Stimulated activated memory B cell treated with anti-CD40 and anti-IgM and Interleukin-4, amounts not matched to agents 10 μg/mL and 1 μg/mL and 100 μg/mL, for 72 hours (primary cell): ENCODE measurements around the gene OSBPL8.

Experiments used
- ATAC-seq: fragments of 150-1000 bp; cut with Tn5 transposase; 2 replicates; pipeline ENCODE4 v1.10.0; 2021
- H3K27ac Mint-ChIP-seq: one replicate; pipeline ENCODE4 v1.8.0; 2022; ENCODE audit warnings: mild to moderate bottlenecking, mixed read lengths
- H3K27me3 Mint-ChIP-seq: one replicate; pipeline ENCODE4 v1.8.0; 2022; ENCODE audit warnings: mixed read lengths
- H3K36me3 Mint-ChIP-seq: one replicate; pipeline ENCODE4 v1.8.0; 2022; ENCODE audit warnings: mixed read lengths
- H3K4me1 Mint-ChIP-seq: one replicate; pipeline ENCODE4 v1.8.0; 2022; ENCODE audit warnings: mixed read lengths
- H3K4me3 Mint-ChIP-seq: one replicate; pipeline ENCODE4 v1.8.0; 2022; ENCODE audit warnings: mild to moderate bottlenecking, moderate library complexity, mixed read lengths
- H3K9me3 Mint-ChIP-seq: one replicate; pipeline ENCODE4 v1.8.0; 2022; ENCODE audit warnings: mixed read lengths

The OSBPL8 gene

GRCh38 chr12:76544601-76545261, 14.8 kb downstream of the OSBPL8 start:
- H3K4me1 Mint-ChIP-seq = peaks cover 58% of the 10 kb centered on the region

GRCh38 chr12:76543813-76544347, 15.7 kb downstream of the OSBPL8 start:
- Mint-ChIP-seq H3K9me3 (no peaks in the 10 kb centered on the region), H3K4me3 (no peak overlapping the region), H3K27me3 (no peaks in the 10 kb centered on the region), H3K4me1 (peaks cover 53% of the 10 kb centered on the region), H3K36me3 (peaks cover 10% of the 10 kb centered on the region), H3K27ac (no peak overlapping the region)
- ATAC-seq = no peak

More at GRCh38 chr12:76544601-76545261, 14.8 kb downstream of the OSBPL8 start:
- no peak overlapping the region for H3K4me3 Mint-ChIP-seq
- peaks cover 16% of the 10 kb centered on the region for H3K36me3 Mint-ChIP-seq
- no peak for ATAC-seq
- no peaks in the 10 kb centered on the region for H3K27me3 Mint-ChIP-seq
- no peak overlapping the region for H3K27ac Mint-ChIP-seq
- H3K9me3 Mint-ChIP-seq = no peaks in the 10 kb centered on the region

GRCh38 chr12:76542908-76543307, 16.7 kb downstream of the OSBPL8 start:
- Mint-ChIP-seq H3K9me3 (no peaks in the 10 kb centered on the region), H3K4me1 (peaks cover 44% of the 10 kb centered on the region), H3K27ac (no peak overlapping the region), H3K27me3 (no peaks in the 10 kb centered on the region), H3K4me3 (no peak overlapping the region), H3K36me3 (peaks cover 6% of the 10 kb centered on the region)
- no peak for ATAC-seq

- no peak overlapping the region for H3K27ac Mint-ChIP-seq
- peaks cover 6% of the 10 kb centered on the region for H3K9me3 Mint-ChIP-seq
- no peaks in the 10 kb centered on the region for H3K27me3 Mint-ChIP-seq
- peaks cover 37% of the 10 kb centered on the region for H3K4me1 Mint-ChIP-seq
- ATAC-seq = no peak
- peaks cover 26% of the 10 kb centered on the region for H3K36me3 Mint-ChIP-seq
- no peak overlapping the region for H3K4me3 Mint-ChIP-seq
These were observed 19.8 kb downstream of the OSBPL8 start for GRCh38 chr12:76539727-76540126.

GRCh38 chr12:76537923-76538322, 21.6 kb downstream of the OSBPL8 start:
- Mint-ChIP-seq H3K4me1 (peaks cover 33% of the 10 kb centered on the region), H3K9me3 (peaks cover 6% of the 10 kb centered on the region), H3K36me3 (peaks cover 32% of the 10 kb centered on the region), H3K4me3 (no peak overlapping the region), H3K27me3 (no peaks in the 10 kb centered on the region), H3K27ac (no peak overlapping the region)
- no peak for ATAC-seq

GRCh38 chr12:76536546-76536945, 23.0 kb downstream of the OSBPL8 start:
- Mint-ChIP-seq H3K4me1 (peaks cover 23% of the 10 kb centered on the region), H3K4me3 (no peak overlapping the region), H3K36me3 (peaks cover 34% of the 10 kb centered on the region), H3K27ac (no peak overlapping the region), H3K27me3 (no peaks in the 10 kb centered on the region), H3K9me3 (peaks cover 6% of the 10 kb centered on the region)
- ATAC-seq = no peak

- no peak for ATAC-seq
- Mint-ChIP-seq H3K4me1 (peaks cover 36% of the 10 kb centered on the region), H3K36me3 (peaks cover 47% of the 10 kb centered on the region), H3K4me3 (no peak overlapping the region), H3K27me3 (no peaks in the 10 kb centered on the region), H3K27ac (no peak overlapping the region), H3K9me3 (peaks cover 14% of the 10 kb centered on the region)
These were observed 24.4 kb downstream of the OSBPL8 start for GRCh38 chr12:76535170-76535569.

- Mint-ChIP-seq H3K9me3 (peaks cover 14% of the 10 kb centered on the region), H3K27me3 (no peaks in the 10 kb centered on the region), H3K27ac (no peak overlapping the region), H3K4me1 (peaks cover 37% of the 10 kb centered on the region), H3K4me3 (no peak overlapping the region), H3K36me3 (peaks cover 49% of the 10 kb centered on the region)
- no peak for ATAC-seq
These were observed 26.2 kb downstream of the OSBPL8 start for GRCh38 chr12:76533331-76533730.

- Mint-ChIP-seq H3K9me3 (peaks cover 14% of the 10 kb centered on the region), H3K36me3 (peaks cover 49% of the 10 kb centered on the region), H3K4me1 (peaks cover 37% of the 10 kb centered on the region), H3K4me3 (no peak overlapping the region), H3K27ac (no peak overlapping the region), H3K27me3 (no peaks in the 10 kb centered on the region)
- ATAC-seq = no peak
These were observed 27.1 kb downstream of the OSBPL8 start for GRCh38 chr12:76532520-76532919.

GRCh38 chr12:76531056-76531455, 28.5 kb downstream of the OSBPL8 start:
- Mint-ChIP-seq H3K36me3 (peaks cover 36% of the 10 kb centered on the region), H3K27me3 (no peaks in the 10 kb centered on the region), H3K4me1 (peaks cover 31% of the 10 kb centered on the region), H3K27ac (peak overlapping the region; percentile 3), H3K4me3 (no peak overlapping the region), H3K9me3 (peaks cover 11% of the 10 kb centered on the region)
- ATAC-seq = no peak

GRCh38 chr12:76530516-76530915, 29.1 kb downstream of the OSBPL8 start:
- Mint-ChIP-seq H3K36me3 (peaks cover 32% of the 10 kb centered on the region), H3K9me3 (peaks cover 8% of the 10 kb centered on the region), H3K4me3 (no peak overlapping the region), H3K4me1 (peaks cover 31% of the 10 kb centered on the region), H3K27me3 (no peaks in the 10 kb centered on the region), H3K27ac (peak overlapping the region; percentile 3)
- ATAC-seq = no peak

- no peak overlapping the region for H3K27ac Mint-ChIP-seq
- peaks cover 36% of the 10 kb centered on the region for H3K36me3 Mint-ChIP-seq
- H3K27me3 Mint-ChIP-seq = no peaks in the 10 kb centered on the region
- no peak overlapping the region for H3K4me3 Mint-ChIP-seq
- no peak for ATAC-seq
- peaks cover 27% of the 10 kb centered on the region for H3K4me1 Mint-ChIP-seq
- H3K9me3 Mint-ChIP-seq = peaks cover 8% of the 10 kb centered on the region
These were observed 30.2 kb downstream of the OSBPL8 start for GRCh38 chr12:76529226-76529918.

- Mint-ChIP-seq H3K27me3 (no peaks in the 10 kb centered on the region), H3K9me3 (peaks cover 10% of the 10 kb centered on the region), H3K4me3 (no peak overlapping the region), H3K4me1 (peaks cover 34% of the 10 kb centered on the region), H3K27ac (no peak overlapping the region), H3K36me3 (peaks cover 64% of the 10 kb centered on the region)
- ATAC-seq = no peak
These were observed 36.2 kb downstream of the OSBPL8 start for GRCh38 chr12:76523408-76523807.

GRCh38 chr12:76520348-76520747, 39.2 kb downstream of the OSBPL8 start:
- H3K9me3 Mint-ChIP-seq = peaks cover 17% of the 10 kb centered on the region
- no peak overlapping the region for H3K4me3 Mint-ChIP-seq
- H3K4me1 Mint-ChIP-seq = peaks cover 46% of the 10 kb centered on the region
- peak overlapping the region; percentile 30 for H3K27ac Mint-ChIP-seq
- H3K27me3 Mint-ChIP-seq = no peaks in the 10 kb centered on the region
- no peak for ATAC-seq
- H3K36me3 Mint-ChIP-seq = peaks cover 83% of the 10 kb centered on the region

- no peaks in the 10 kb centered on the region for H3K27me3 Mint-ChIP-seq
- peak overlapping the region; percentile 30 for H3K27ac Mint-ChIP-seq
- H3K4me1 Mint-ChIP-seq = peaks cover 54% of the 10 kb centered on the region
- H3K9me3 Mint-ChIP-seq = peaks cover 17% of the 10 kb centered on the region
- no peak for ATAC-seq
- no peak overlapping the region for H3K4me3 Mint-ChIP-seq
- H3K36me3 Mint-ChIP-seq = peaks cover 84% of the 10 kb centered on the region
These were observed 40.0 kb downstream of the OSBPL8 start for GRCh38 chr12:76519538-76519937.

GRCh38 chr12:76518699-76519098, 40.9 kb downstream of the OSBPL8 start:
- H3K4me1 Mint-ChIP-seq = peaks cover 57% of the 10 kb centered on the region
- peaks cover 85% of the 10 kb centered on the region for H3K36me3 Mint-ChIP-seq
- no peak for ATAC-seq
- H3K27me3 Mint-ChIP-seq = no peaks in the 10 kb centered on the region
- H3K9me3 Mint-ChIP-seq = peaks cover 20% of the 10 kb centered on the region
- no peak overlapping the region for H3K27ac Mint-ChIP-seq
- no peak overlapping the region for H3K4me3 Mint-ChIP-seq
